LNCaP clone FGC (cell line): ENCODE data around the gene NQO1.

Experiments
- DNase-seq: peaks from one replicate; pipeline ENCODE4 v3.0.0-alpha.2; 2011; ENCODE audit warnings: low read depth
- H3K4me3 ChIP-seq: 2 replicates; pipeline ENCODE4 v1.5.1; 2011; ENCODE audit warnings: mild to moderate bottlenecking, low read depth, low read length, control low read depth
- CTCF ChIP-seq: IDR thresholded peaks from 2 replicates; pipeline ENCODE4 v1.5.1; 2012; ENCODE audit warnings: mild to moderate bottlenecking; ENCODE audit not compliant: control insufficient read depth, insufficient read depth; ENCODE audit errors: extremely low read depth

Gene NQO1

GRCh38 chr16:69693916-69694315, 32.4 kb downstream of the NQO1 start:
- H3K4me3 ChIP-seq, result no peak overlapping the region
- no peak for TF ChIP-seq CTCF
- no peak for DNase-seq

GRCh38 chr16:69691980-69692911, 34.1 kb downstream of the NQO1 start:
- TF ChIP-seq CTCF, result no peak

GRCh38 chr16:69688589-69688988, 37.8 kb downstream of the NQO1 start:
- no peak for DNase-seq
- no peak for TF ChIP-seq CTCF

More at GRCh38 chr16:69691980-69692911, 34.1 kb downstream of the NQO1 start:
- no peak for DNase-seq
- no peak overlapping the region for H3K4me3 ChIP-seq

GRCh38 chr16:69680358-69680757, 46.0 kb downstream of the NQO1 start:
- no peak for DNase-seq
- no peak for TF ChIP-seq CTCF
- no peak overlapping the region for H3K4me3 ChIP-seq

More at GRCh38 chr16:69688589-69688988, 37.8 kb downstream of the NQO1 start:
- H3K4me3 ChIP-seq, result no peak overlapping the region

GRCh38 chr16:69672998-69673713, 53.2 kb downstream of the NQO1 start:
- no peak for DNase-seq
- TF ChIP-seq CTCF, result no peak
- no peak overlapping the region for H3K4me3 ChIP-seq

GRCh38 chr16:69672315-69672997, 53.9 kb downstream of the NQO1 start:
- H3K4me3 ChIP-seq, result no peak overlapping the region
- TF ChIP-seq CTCF, result no peak
- no peak for DNase-seq
